Bronchial epithelial cell (primary cell): Measurements from ENCODE around the gene GYPE. TPM values are rescaled to one million over a fixed set of nuclear protein-coding genes. Genes with fewer than 3 reads are reported as not detected.
"Not testable (repeated sequence)": the region's sequence is repeated elsewhere in the genome, so short reads cannot be mapped to it uniquely, and the experiment has no call there.

Experiments
- DNase-seq: peaks from one replicate; pipeline ENCODE4 v3.0.0-alpha.2; 2010; ENCODE audit warnings: low read depth
- FAIRE-seq: peaks from 2 replicates; lab custom pipeline; 2011; peaks lifted over from hg19 to GRCh38; lab: Jason Lieb, UNC
- H3K27me3 ChIP-seq: 2 replicates; pipeline ENCODE4 v1.5.1; 2011; ENCODE audit warnings: low read length; ENCODE audit not compliant: control insufficient read depth, insufficient read depth
- H3K36me3 ChIP-seq: 2 replicates; pipeline ENCODE4 v1.5.1; 2011; ENCODE audit warnings: low read length; ENCODE audit not compliant: control insufficient read depth, insufficient read depth
- H3K4me3 ChIP-seq: 2 replicates; pipeline ENCODE4 v1.5.1; 2011; ENCODE audit warnings: mild to moderate bottlenecking, low read depth, low read length, control low read depth
- total RNA-seq: library from RNA; depleted of rRNA; stranded (reverse); fragments of >200 nt; gene quantifications from 2 replicates; pipeline ENCODE4 v1.2.1, GENCODE V29; 2014
- TF ChIP-seq, protein P1 (sequence below): IDR thresholded peaks from 2 replicates; pipeline ENCODE4 v1.5.1; 2011; ENCODE audit warnings: mild to moderate bottlenecking, moderate library complexity, low read length, control low read depth, inconsistent platforms; ENCODE audit not compliant: insufficient read depth, severe bottlenecking

Gene GYPE
- total RNA-seq, 1 donor from 2014 or later, result not detected

DNA sequence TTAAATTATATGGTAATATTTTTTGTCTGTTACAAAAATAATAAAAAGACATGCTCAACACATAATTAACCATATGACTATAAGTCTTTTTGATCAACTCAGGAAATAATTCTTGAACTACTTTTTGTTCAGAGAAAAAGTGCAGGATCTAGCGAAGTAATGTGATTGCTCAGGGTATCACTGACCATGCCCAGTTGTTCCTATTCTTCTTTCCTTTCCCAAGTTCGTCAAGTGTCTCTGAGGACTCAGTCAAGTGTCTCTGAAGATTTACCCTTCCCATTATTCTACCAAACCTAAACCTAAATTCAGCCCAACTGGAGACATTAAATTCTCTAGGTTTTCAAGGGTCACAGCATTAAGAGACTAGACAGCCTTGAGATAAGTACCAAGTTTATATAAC is 5.5 kb upstream of the GYPE start:
- H3K4me3 ChIP-seq, FAIRE-seq, H3K27me3 ChIP-seq, DNase-seq, H3K36me3 ChIP-seq: not testable (repeated sequence)

DNA sequence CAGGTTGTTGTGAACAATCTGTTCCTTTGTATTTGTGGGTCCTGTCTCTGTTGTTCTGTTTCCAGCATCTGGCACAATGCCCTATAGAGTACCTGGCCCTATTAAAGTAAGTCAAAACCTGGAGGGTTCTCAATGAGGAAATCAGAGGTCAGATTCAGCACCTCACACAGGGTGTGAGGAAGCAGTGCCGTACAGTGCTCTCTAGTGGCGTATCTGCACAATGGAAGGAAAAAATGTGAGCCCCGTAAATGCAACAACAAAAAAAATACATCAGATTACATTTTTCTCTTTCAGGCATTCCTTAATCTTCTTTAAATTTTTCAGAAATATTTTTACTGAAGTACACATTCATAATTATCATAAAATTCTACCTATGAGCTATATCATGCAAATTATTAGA is 2.5 kb upstream of the GYPE start:
- TF ChIP-seq, protein P1, sequence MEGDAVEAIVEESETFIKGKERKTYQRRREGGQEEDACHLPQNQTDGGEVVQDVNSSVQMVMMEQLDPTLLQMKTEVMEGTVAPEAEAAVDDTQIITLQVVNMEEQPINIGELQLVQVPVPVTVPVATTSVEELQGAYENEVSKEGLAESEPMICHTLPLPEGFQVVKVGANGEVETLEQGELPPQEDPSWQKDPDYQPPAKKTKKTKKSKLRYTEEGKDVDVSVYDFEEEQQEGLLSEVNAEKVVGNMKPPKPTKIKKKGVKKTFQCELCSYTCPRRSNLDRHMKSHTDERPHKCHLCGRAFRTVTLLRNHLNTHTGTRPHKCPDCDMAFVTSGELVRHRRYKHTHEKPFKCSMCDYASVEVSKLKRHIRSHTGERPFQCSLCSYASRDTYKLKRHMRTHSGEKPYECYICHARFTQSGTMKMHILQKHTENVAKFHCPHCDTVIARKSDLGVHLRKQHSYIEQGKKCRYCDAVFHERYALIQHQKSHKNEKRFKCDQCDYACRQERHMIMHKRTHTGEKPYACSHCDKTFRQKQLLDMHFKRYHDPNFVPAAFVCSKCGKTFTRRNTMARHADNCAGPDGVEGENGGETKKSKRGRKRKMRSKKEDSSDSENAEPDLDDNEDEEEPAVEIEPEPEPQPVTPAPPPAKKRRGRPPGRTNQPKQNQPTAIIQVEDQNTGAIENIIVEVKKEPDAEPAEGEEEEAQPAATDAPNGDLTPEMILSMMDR, result peak; percentile 34
- FAIRE-seq, H3K36me3 ChIP-seq, H3K4me3 ChIP-seq, H3K27me3 ChIP-seq: not testable (repeated sequence)
- peak; percentile 7 for DNase-seq

DNA sequence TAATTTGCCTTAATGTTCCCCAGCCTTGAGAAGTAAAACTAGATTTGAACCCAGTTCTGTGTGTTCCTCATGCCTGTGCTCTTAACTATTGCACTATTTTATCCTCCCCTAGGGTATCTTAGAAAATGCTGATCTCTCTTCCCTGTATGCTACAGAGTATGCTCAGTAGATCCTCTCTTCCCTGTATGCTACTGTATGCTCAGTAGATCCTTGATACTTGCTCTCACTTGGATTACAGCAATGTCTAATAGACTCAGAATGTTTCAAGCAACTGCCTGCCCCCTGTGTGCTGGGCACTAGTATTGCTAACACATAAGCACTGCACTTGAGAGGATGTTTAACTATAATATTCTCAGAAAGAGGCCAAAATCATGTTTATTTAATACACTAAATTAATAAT is 928 bp downstream of the GYPE start:
- FAIRE-seq, H3K4me3 ChIP-seq, DNase-seq, H3K27me3 ChIP-seq, H3K36me3 ChIP-seq: not testable (repeated sequence)

GRCh38 chr4:143890323-143890722 is 15.0 kb downstream of the GYPE start:
- not testable (repeated sequence) for H3K4me3 ChIP-seq, H3K27me3 ChIP-seq, H3K36me3 ChIP-seq, DNase-seq, FAIRE-seq

- not testable (repeated sequence) for H3K27me3 ChIP-seq, FAIRE-seq, H3K36me3 ChIP-seq, H3K4me3 ChIP-seq, DNase-seq
Measured at GRCh38 chr4:143888189-143888588, 17.2 kb downstream of the GYPE start.

- FAIRE-seq, H3K36me3 ChIP-seq, H3K27me3 ChIP-seq, H3K4me3 ChIP-seq, DNase-seq: not testable (repeated sequence)
Measured at GRCh38 chr4:143884965-143885364, 20.4 kb downstream of the GYPE start.

DNA sequence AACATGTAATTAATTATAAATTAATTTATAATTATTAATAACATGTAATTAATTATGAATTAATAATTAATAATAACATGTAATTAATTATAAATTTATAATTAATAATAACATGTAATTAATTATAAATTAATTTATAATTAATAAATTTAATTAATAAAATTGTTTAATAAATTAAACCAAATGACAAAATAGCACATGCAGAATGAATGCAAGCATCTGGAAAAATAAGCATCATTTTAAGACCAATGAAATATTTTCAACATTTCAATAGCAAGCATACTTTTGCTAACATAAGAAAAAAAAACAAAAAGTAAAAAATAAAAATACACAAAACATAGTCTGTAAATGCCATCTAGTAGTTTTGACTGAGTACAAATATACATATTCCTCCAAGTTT is 21.8 kb downstream of the GYPE start:
- TF ChIP-seq, protein P1, result no peak
- DNase-seq, result no peak
- H3K4me3 ChIP-seq, result no peak overlapping the region
- no peak for FAIRE-seq
- H3K36me3 ChIP-seq, result no peaks in the 10 kb centered on the region
- no peaks in the 10 kb centered on the region for H3K27me3 ChIP-seq

DNA sequence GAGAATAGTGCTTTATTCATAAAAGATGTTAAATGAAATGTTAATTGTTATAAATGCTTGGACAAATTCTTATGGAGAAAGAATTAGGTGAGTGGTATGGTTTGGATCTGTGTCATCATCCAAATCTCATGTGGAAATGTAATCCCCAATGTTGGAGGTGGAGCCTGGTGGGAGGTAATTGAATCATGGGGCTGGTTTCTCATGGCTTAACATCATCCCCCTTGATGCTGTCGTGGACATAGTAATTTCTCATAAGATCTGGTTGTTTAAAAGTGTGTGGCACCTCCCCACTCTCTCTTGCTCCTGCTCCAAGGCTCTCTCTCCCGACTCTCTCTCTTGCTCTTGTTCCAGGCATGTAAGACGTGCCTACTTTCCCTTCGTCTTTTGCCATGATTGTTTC is 22.5 kb downstream of the GYPE start:
- Histone ChIP-seq H3K4me3 (no peak overlapping the region), H3K36me3 (no peaks in the 10 kb centered on the region), H3K27me3 (no peaks in the 10 kb centered on the region)
- TF ChIP-seq, protein P1, result no peak
- FAIRE-seq, result no peak
- no peak for DNase-seq

- not testable (repeated sequence) for H3K4me3 ChIP-seq, DNase-seq, FAIRE-seq
Measured at GRCh38 chr4:143879561-143879960, 25.8 kb downstream of the GYPE start.

GRCh38 chr4:143875357-143875756 is 30.0 kb downstream of the GYPE start:
- not testable (repeated sequence) for H3K27me3 ChIP-seq, H3K36me3 ChIP-seq, H3K4me3 ChIP-seq, FAIRE-seq, DNase-seq

More at GRCh38 chr4:143879561-143879960, 25.8 kb downstream of the GYPE start:
- H3K27me3 ChIP-seq, H3K36me3 ChIP-seq: not testable (repeated sequence)

DNA sequence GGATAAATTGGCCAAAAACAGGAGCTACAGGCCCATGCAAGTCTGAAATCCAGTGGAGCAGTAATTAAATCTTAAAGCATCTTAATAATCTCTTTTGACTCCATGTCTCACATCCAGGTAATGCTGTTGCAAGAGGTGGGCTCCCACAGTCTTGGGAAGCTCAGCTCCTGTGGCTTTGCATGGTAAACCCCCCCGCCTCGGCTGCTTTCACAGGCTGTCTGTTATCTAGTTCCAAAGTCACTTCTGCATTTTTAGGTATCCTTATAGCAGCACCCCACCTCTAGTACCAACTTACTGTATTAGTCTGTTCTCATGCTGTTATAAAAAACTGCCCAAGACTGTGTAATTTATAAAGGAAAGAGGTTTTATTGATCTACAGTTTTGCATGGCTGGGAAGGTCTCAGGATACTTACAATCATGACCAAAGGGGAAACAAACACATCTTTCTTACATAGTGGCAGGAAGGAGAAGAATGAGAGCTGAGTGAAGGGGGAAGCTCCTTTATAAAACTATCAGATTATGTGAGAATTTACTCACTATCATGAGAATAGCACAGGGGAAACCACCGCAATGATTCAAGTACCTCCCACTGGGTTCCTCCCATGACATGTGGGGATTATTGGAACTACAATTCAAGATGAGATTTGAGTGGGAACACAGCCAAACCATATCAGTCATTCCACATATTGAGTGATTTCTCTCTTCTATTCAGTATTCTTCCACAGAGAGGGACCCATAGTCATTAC is 34.7 kb downstream of the GYPE start:
- H3K4me3 ChIP-seq, H3K36me3 ChIP-seq, FAIRE-seq, DNase-seq, H3K27me3 ChIP-seq: not testable (repeated sequence)
